Loucy (cell line): ENCODE measurements around the gene PCBP3.

Experiments used
- H2AFZ ChIP-seq: fragments of 200-600 bp; sonication (generic); 2 replicates; pipeline ENCODE4 v1.6.0; 2016; ENCODE audit warnings: antibody characterized with exemption, mild to moderate bottlenecking, low read length, moderate library complexity
- H3F3A ChIP-seq: fragments of 200-600 bp; 2 replicates; pipeline ENCODE4 v1.6.0; 2016; ENCODE audit warnings: antibody characterized with exemption, low read depth, mild to moderate bottlenecking
- H3K27me3 ChIP-seq: fragments of 200-600 bp; sonication (generic); 2 replicates; pipeline ENCODE4 v1.6.1; 2014; ENCODE audit warnings: low read length, mild to moderate bottlenecking; ENCODE audit not compliant: insufficient read depth, poor library complexity, severe bottlenecking
- H3K36me3 ChIP-seq: fragments of 200-600 bp; sonication (generic); 2 replicates; pipeline ENCODE4 v1.6.1; 2016; ENCODE audit warnings: low read length; ENCODE audit not compliant: insufficient read depth
- H3K4me1 ChIP-seq: fragments of 200-600 bp; sonication (generic); 2 replicates; pipeline ENCODE4 v1.5.1; 2014; ENCODE audit warnings: low read length, mild to moderate bottlenecking; ENCODE audit not compliant: insufficient read depth, poor library complexity, severe bottlenecking
- H3K4me2 ChIP-seq: fragments of 200-600 bp; sonication (generic); 2 replicates; pipeline ENCODE4 v1.6.0; 2014; ENCODE audit warnings: antibody characterized with exemption, low read length, low read depth, mild to moderate bottlenecking; ENCODE audit not compliant: poor library complexity, severe bottlenecking
- H3K4me3 ChIP-seq: fragments of 200-600 bp; sonication (generic); 2 replicates; pipeline ENCODE4 v1.5.1; 2014; ENCODE audit warnings: low read length, mild to moderate bottlenecking, mixed read lengths; ENCODE audit not compliant: poor library complexity, severe bottlenecking
- H3K79me2 ChIP-seq: fragments of 200-600 bp; sonication (generic); 2 replicates; pipeline ENCODE4 v1.6.1; 2014; ENCODE audit warnings: low read length; ENCODE audit not compliant: insufficient read depth
- H3K9ac ChIP-seq: fragments of 200-600 bp; sonication (generic); 2 replicates; pipeline ENCODE4 v1.6.0; 2014; ENCODE audit warnings: mild to moderate bottlenecking, low read depth, low read length, moderate library complexity; ENCODE audit not compliant: poor library complexity, severe bottlenecking
- H3K9me2 ChIP-seq: fragments of 200-600 bp; sonication (generic); replicated peaks from 2 replicates; pipeline ENCODE4 v1.6.1; 2016; ENCODE audit warnings: low read depth, low read length, mixed read lengths
- H3K9me3 ChIP-seq: fragments of 200-600 bp; sonication (generic); 2 replicates; pipeline ENCODE4 v1.6.1; 2014; ENCODE audit warnings: mild to moderate bottlenecking, antibody characterized with exemption, low read length, low read depth; ENCODE audit not compliant: insufficient read depth
- H4K20me1 ChIP-seq: fragments of 200-600 bp; sonication (generic); 2 replicates; pipeline ENCODE4 v1.6.0; 2014; ENCODE audit warnings: antibody characterized with exemption, low read length, mild to moderate bottlenecking; ENCODE audit not compliant: insufficient read depth, poor library complexity, severe bottlenecking
- EZH2phosphoT487 ChIP-seq: fragments of 200-600 bp; IDR thresholded peaks from 2 replicates; pipeline ENCODE4 v1.6.1; 2018; ENCODE audit warnings: antibody characterized with exemption, mild to moderate bottlenecking, moderate library complexity, borderline replicate concordance
- TF ChIP-seq, protein P1 (sequence below): fragments of 200-600 bp; sonication (generic); conservative IDR thresholded peaks from 2 replicates; pipeline ENCODE4 v1.5.1; 2014; ENCODE audit warnings: mild to moderate bottlenecking, antibody characterized with exemption, low read length

Gene PCBP3

DNA sequence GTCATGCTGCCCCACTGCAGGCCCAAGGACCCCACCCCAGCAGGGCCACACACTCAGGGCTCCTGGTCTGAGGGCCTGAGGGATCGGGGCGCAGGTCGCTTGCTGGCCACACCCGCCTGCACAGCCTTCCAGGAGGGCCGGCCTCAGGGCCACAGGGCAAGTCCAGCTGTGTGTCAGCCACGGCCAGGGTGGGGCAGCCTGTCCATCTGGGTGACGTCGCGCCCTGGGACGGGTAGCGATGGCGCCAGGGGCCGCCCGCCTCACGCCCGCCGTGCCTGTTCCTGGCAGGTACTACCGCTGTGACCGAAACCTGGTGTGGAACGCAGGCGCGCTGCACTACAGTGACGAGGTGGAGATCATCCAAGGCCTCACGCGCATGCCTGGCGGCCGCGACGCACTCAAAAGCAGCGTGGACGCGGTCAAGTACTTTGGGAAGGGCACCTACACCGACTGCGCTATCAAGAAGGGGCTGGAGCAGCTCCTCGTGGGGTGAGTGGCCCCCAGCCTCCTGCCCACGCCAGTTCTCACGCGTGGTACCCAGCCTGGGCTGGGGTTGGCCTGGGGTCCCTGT is 340.5 kb downstream of the PCBP3 start:
- H4K20me1 ChIP-seq: no peaks in the 10 kb centered on the region
- H3K27me3 ChIP-seq: peaks cover 15% of the 10 kb centered on the region
- no peak overlapping the region for H3K9ac ChIP-seq
- H3K4me3 ChIP-seq: no peak overlapping the region
- no peaks in the 10 kb centered on the region for H3K9me2 ChIP-seq
- no peak overlapping the region for H3K4me2 ChIP-seq
- H2AFZ ChIP-seq: no peak overlapping the region
- H3K9me3 ChIP-seq: no peaks in the 10 kb centered on the region
- peaks cover 12% of the 10 kb centered on the region for H3K4me1 ChIP-seq
- TF ChIP-seq EZH2phosphoT487: no peak
- TF ChIP-seq, protein P1, sequence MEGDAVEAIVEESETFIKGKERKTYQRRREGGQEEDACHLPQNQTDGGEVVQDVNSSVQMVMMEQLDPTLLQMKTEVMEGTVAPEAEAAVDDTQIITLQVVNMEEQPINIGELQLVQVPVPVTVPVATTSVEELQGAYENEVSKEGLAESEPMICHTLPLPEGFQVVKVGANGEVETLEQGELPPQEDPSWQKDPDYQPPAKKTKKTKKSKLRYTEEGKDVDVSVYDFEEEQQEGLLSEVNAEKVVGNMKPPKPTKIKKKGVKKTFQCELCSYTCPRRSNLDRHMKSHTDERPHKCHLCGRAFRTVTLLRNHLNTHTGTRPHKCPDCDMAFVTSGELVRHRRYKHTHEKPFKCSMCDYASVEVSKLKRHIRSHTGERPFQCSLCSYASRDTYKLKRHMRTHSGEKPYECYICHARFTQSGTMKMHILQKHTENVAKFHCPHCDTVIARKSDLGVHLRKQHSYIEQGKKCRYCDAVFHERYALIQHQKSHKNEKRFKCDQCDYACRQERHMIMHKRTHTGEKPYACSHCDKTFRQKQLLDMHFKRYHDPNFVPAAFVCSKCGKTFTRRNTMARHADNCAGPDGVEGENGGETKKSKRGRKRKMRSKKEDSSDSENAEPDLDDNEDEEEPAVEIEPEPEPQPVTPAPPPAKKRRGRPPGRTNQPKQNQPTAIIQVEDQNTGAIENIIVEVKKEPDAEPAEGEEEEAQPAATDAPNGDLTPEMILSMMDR: no peak
- H3K79me2 ChIP-seq: no peaks in the 10 kb centered on the region
- no peaks in the 10 kb centered on the region for H3F3A ChIP-seq
- H3K36me3 ChIP-seq: no peaks in the 10 kb centered on the region

DNA sequence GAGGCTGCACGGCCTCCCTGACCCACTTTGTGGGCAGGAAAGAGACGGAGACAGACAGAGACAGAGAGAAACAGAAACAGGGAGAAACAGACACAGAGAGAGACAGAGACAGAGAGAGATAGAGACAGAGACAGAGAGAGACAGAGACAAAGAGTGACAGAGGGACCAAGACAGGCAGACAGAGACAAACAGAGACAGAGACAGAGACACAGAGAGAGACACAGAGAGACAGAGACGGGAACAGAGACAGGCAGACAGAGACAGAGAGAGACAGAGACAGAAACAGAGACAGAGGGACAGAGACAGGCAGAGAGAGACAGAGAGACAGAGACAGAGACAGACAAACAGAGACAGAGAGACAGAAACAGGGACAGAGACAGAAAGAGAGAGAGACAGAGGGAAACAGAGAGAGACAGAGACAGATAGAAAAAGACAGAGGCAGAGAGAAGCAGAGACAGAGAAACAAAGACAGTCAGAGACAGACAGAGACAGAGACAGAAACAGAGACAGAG is 341.1 kb downstream of the PCBP3 start:
- H3K27me3 ChIP-seq: peaks cover 15% of the 10 kb centered on the region

DNA sequence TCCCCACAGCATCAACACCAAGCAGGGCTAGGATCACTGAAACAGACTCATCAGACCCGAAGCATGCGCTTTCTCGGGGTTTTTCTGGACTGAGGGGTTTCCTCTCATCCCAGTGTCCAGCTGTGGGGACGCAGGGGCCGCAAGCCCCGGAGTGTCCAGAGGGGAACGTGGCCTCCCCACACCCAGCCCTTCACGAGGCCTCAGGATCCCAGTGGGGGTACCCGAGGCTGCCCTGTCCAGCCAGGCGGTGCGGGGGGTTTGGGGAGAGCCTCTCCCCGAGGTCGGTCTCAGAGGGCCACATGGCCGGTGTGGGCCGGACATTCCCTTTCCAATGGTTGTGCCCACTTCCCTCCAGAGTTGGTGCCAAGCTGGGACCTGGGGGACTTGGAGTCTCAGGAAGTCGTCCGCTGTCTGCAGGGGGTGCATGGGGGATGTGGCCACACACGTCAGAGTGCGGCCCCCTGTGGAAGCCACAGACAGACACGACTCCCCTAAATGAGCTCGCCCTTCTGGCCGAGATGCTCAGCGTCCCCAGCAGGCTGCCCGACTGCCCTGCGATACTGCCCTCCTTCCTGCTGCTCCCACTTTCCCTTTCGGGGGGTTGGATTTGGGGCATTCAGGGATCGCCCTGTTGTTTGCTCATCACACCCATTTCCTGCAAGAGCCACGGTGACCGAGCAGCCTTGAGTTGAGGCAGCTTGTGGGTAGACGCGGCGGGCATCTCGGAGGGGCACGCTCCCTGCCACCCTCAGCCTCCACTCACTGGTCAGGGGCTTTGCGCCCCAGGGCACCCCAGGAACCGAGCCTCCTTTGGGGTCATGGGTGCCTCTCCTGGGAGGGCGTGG is 342.2 kb downstream of the PCBP3 start:
- Histone ChIP-seq H3K79me2 (no peaks in the 10 kb centered on the region), H4K20me1 (no peaks in the 10 kb centered on the region), H3F3A (no peaks in the 10 kb centered on the region), H3K27me3 (peaks cover 9% of the 10 kb centered on the region), H3K9me3 (no peaks in the 10 kb centered on the region; the same call in 1 of the 2 replicates), H3K4me1 (peaks cover 6% of the 10 kb centered on the region), H2AFZ (no peak overlapping the region), H3K9ac (no peak overlapping the region), H3K4me2 (no peak overlapping the region), H3K36me3 (no peaks in the 10 kb centered on the region), H3K4me3 (no peak overlapping the region), H3K9me2 (no peaks in the 10 kb centered on the region)
- no peak for TF ChIP-seq EZH2phosphoT487
- TF ChIP-seq, protein P1: no peak

More for the DNA sequence above, 341.1 kb downstream of the PCBP3 start:
- no peak overlapping the region for H3K4me3 ChIP-seq
- H3K4me1 ChIP-seq: peaks cover 8% of the 10 kb centered on the region
- H3F3A ChIP-seq: no peaks in the 10 kb centered on the region
- H3K4me2 ChIP-seq: no peak overlapping the region
- no peak for TF ChIP-seq EZH2phosphoT487
- TF ChIP-seq, protein P1: no peak
- no peak overlapping the region for H2AFZ ChIP-seq
- H3K9me2 ChIP-seq: no peaks in the 10 kb centered on the region
- no peaks in the 10 kb centered on the region for H4K20me1 ChIP-seq
- H3K79me2 ChIP-seq: no peaks in the 10 kb centered on the region
- no peak overlapping the region for H3K9ac ChIP-seq
- no peaks in the 10 kb centered on the region for H3K9me3 ChIP-seq
- no peaks in the 10 kb centered on the region for H3K36me3 ChIP-seq
